ENCODE results near the gene FAM234A.
"Not testable (repeated sequence)": the region's sequence is repeated elsewhere in the genome, so short reads cannot be mapped to it uniquely, and the experiment has no call there.

The FAM234A gene

DNA sequence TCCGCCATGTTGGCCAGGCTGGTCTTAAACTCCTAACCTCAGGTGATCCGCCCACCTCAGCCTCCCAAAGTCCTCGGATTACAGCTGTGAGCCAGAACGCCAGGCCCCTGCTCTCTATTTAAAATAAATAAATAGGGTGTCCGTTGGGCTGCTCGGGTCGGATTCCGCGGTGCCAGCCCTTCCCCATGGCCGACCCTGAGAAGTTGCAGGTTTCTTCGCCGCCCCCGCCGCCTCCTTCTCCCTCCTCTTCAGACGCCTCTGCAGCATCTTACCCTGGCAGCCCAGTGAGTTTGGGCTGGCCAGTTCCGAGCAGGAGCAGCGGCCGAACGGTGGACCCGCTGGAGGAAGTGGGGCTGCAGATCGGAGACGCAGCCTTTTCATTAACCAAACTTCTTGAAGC lies 3.7 kb upstream of the FAM234A start:
- no peak for DNase-seq

DNA sequence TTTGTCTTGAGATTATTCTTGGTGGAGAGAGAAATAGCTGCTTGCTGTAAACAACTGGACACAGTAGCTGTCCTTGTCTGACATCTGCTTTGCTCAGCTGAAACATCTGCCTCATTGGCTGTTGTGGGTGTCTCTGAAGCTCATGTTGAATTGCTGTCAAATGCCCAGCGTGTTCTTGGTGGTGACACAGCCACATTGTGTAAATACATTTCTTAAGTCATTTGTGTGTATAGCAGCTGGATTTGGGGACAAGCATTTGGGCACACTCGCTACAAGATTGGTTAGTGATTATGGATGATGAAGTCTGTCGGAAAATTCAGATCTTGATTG lies 5.3 kb downstream of the FAM234A start:
- no peak for DNase-seq

DNA sequence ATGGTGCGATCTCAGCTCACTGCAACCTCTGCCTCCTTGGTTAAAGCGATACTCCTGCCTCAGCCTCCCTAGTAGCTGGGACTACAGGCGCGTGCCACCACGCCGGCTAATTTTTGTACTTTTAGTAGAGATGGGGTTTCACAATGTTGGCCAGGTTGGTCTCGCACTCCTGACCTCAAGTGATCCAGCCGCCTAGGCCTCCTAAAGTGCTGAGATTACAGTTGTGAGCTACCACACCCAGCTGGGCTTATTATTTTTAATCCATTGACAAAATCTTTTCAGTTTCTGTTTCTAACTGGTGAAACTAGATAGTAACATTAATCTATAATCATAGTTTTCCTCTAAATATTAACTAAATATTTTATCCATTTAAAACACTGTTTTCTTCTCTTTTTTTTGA lies 5.9 kb downstream of the FAM234A start:
- DNase-seq, result no peak

DNA sequence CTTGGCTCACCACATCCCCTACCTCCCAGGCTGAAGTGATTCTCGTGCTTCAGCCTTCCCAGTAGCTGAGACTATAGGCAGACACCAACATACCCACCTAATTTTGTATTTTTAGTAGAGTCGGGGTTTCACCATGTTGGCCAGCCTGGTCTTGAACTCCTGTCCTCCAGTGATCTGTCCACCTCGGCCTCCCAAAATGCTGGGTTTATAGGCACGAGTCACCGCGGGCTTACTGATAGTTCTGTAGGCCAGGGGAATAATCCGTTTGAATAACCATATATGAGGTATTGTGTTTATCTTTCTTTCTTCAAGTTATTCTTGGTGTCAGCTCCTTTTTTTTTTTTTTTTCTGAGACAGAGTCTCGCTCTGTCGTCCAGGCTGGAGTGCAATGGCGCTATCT lies 7.7 kb downstream of the FAM234A start:
- DNase-seq, result no peak

DNA sequence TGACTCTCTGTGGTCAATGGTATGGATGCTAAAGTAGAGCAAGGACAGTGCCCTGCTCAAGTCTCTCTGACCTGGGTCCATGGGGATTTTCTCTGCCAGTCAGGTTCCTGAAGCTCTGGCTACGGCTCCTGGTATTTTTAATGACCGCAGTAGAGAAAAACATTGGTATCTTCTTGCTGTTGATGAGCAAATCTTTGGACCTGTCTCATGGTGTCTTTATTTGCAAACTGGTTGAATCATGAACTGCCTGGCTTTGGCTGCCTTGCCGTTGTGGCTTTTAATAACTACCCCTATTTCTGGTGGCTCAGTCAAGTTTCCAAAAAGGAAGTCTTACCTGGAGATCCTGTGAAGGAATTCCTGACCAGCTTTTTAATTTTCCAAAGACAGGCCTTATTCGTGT lies 8.7 kb downstream of the FAM234A start:
- DNase-seq, result no peak

DNA sequence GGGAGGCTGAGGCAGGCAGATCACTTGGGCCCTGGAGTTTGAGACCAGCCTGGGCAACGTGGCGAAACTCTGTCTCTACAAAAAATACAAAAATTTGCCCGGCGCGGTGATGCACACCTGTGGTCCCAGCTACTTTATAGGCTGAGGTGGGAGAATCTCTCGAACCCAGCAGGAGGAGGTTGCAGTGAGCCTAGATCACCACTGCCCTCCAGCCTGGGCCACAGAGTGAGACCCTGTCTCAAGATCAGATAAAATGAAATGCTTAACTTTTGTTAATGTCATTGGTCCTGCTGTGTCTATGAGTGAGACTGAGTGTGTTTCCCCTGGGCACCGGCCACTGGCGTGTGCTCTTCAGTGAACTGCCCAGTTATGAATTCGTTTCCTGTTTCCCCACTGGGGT lies 10.5 kb downstream of the FAM234A start:
- no peak for DNase-seq

DNA sequence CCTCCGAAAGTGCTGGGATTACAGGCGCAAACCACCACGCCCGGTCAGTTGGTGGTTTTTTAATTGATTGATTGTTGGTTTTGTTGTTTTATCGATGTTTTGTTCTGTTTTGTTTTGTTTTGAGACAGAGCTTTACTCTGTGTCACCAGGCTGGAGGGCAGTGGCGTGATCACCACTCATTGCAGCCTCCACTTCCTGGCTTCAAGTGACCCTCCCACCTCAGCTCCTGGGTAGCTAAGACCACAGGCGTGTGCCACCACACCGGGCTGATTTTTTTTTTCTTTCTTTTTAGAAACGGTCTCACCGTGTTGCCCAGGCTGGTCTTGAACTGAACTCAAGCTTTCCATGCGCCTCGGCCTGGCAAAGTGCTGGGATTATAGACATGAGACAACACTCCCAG lies 12.4 kb downstream of the FAM234A start:
- DNase-seq, result no peak

DNA sequence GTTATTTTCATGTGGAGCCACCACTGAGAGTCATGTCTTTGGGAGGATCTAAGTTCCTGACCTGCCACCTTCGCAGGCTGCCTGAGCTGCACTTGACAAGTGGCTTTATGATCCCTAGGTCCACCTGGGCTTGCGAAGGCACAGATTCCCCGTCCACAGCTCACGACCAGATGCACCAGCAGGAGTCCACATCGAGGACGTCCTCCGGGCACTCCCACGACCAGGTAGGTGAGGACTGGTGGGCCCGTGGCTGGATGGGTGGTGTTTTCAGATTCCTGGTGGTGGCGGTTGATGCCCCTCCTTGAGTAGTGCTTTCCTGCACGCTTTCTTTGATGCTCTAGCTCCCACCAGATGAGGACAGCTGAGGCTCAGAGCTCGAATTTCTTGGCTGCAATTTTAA lies 14.8 kb downstream of the FAM234A start:
- DNase-seq, result no peak

DNA sequence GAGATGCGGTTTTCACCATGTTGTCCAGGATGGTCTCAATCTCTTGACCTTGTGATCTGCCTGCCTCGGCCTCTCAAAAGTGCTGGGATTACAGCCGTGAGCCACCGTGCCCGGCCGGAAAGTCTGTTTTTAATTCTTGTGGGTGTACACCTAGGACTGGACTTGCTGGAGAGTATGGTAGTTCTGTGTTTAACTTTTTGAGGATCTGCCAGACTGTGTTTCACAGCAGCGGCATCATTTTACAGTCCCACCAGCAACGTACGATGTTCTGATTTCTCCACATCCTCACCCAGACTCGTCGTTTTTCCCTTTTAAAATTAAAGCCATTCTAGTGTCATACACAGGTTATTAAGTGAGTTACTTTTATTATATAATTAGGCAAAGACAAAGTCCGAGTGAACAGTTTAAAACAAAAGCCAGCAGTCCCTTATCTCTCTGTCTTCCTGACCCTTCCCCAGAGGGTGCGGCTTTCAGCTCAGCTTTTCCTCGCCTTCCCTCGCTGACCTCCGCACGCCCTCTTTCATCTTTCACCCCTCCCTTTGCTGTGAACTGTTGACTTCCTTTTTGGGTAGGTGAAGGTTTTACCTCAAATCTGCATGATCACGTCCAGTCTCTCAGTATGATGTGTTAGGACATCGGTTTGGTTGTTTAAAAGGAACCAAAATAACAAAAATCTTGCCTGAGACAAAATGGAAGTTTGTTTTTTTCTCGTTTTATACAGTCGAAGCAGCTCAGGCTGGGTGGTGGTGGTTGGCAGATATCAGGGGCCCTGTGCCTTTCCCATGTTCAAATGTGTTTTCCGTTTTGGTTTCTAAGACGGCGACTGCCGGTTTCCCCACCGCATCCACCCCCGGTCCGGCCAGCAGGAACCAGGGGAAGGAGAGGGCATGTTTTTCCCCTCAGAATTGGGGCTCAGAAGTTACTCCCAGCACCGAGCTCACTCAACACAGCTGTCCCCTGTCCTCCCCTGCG lies 18.0 kb downstream of the FAM234A start:
- DNase-seq, result no peak

DNA sequence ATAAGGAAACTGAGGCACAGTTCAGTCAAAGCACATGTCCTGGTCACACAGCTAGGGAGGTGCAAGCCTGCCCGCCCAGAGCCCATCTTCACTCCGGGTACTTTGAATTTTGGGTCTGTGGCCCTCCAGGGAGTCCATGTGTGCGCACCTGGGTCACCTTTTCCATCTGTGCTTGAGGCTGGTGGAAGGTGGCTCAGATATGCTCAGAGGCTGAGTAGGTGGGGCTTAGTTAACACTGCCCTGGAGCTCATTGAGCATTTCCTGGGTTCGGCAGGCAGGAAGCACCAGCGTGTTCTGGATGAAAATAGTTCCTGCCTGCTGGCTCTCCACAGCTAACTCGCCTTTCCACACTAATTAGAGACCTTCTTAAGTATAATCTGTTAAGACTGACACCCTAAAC lies 19.2 kb downstream of the FAM234A start:
- DNase-seq, result no peak

DNA sequence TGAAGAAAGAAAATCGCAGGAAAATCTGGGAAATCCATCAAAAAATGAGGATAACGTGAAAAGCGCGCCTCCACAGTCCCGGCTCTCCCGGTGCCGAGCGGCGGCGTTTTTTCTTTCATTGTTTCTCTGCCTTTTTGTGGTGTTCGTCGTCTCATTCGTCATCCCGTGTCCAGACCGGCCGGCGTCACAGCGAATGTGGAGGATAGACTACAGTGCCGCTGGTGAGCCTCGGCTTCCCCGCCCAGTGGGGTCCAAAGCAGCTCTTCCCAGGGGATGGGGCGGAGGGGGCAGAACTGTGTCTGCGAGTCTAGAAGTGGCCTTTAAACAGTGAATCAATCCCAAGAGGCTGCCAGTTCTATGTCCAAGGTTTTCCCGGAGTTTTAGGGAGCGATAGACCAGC lies 19.8 kb downstream of the FAM234A start:
- no peak for DNase-seq

DNA sequence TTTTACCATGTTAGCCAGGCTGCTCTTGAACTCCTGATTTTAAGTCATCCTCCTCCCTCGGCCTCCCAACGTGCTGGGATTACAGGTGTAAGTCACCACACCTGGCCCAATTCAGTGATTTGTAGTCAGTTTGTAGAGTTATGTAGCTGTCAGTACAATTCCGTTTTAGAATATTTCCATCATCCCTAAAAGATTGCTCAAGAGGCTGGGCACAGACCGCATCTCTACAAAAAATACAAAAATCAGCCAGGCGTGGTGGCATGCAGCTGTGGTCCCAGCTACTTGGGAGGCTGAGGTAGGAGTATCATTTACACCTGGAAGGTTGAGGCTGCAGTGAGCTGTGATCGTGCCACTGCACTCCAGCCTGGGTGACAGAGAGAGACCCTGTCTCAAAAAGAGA lies 20.6 kb downstream of the FAM234A start:
- no peak for DNase-seq

DNA sequence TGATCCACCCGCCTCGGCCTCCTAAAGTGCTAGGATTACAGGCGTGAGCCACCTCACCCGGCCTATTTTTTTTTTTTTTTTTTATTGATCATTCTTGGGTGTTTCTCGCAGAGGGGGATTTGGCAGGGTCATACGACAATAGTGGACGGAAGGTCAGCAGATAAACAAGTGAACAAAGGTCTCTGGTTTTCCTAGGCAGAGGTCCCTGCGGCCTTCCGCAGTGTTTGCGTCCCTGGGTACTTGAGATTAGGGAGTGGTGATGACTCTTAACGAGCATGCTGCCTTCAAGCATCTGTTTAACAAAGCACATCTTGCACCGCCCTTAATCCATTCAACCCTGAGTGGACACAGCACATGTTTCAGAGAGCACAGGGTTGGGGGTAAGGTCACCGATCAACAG lies 23.5 kb downstream of the FAM234A start:
- DNase-seq, result not testable (repeated sequence)

DNA sequence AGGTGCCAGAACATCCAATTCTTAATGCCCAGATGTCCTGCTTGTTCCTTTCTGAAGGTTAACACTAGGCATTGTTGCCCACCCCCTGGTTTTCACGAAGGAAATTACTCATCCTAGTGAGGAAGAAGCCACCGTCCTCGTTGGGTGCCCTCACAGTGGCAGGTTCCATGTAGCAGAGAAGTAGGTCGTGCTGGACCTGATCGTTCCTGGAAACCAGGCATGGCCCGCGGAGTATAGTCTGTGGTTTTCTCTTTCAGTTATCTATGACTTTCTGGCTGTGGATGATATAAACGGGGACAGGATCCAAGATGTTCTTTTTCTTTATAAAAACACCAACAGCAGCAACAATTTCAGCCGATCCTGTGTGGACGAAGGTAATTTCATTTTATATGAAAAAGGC lies 24.6 kb downstream of the FAM234A start:
- DNase-seq, result no peak

DNA sequence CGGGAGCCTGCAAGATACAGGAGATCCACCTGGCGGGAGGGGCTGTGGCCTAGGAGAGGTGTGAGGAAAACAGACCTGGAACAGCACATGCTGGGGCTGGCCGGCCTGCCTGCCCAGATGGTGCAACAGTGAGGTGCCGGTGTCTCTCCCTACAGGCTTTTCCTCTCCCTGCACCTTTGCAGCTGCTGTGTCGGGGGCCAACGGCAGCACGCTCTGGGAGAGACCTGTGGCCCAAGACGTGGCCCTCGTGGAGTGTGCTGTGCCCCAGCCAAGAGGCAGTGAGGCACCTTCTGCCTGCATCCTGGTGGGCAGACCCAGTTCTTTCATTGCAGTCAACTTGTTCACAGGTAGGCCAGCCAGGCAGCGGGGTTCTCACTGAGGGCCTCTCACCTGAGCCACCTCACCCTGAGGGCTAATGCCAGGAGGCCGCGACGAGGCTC lies 25.2 kb downstream of the FAM234A start:
- DNase-seq, result no peak

DNA sequence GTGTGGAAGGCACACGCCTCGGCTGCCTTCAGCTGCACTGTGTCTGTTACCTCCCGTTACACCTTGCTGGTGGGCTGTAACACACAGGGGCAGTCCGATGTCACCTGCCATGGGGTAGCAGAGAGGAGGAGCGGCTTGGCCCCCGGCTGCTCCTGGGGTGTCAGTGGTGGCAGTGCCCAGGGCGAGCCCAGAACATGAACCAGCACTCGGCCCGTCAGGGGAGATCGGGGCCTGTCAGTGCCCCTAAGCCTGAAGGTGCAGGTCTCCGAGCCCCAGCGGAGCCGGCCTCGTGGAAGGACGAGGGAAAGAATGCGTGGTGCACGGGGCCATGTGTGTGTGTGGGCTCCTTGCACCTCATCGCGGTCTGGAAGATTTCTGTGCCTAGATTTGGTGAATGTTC lies 25.7 kb downstream of the FAM234A start:
- DNase-seq, result no peak

DNA sequence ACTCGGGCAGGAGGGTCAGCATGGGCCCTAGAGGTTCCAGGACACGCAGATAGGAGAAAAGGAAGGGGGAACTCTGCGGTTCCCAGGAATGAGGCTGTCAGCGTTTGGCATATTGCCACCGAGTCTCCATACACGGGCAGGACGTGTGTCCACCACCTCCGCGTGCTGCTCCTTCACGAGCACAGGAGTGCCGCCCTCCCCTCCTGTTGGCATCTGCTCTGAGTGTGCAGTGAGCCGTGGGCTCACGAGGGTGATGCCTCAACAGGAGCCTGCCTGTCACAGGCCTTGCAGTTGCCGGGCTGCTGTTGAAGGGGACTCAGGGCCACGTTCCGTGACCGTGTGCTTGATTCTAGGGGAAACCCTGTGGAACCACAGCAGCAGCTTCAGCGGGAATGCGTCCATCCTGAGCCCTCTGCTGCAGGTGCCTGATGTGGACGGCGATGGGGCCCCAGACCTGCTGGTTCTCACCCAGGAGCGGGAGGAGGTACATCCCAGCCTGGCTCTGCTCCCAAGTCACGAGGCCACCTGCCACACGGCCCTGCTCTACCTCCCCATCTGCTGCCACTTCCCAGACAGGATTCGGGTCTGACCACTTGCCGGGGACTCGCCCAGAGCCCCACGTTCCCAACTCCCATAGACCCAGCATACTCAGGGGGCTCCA lies 26.5 kb downstream of the FAM234A start:
- no peak for DNase-seq

DNA sequence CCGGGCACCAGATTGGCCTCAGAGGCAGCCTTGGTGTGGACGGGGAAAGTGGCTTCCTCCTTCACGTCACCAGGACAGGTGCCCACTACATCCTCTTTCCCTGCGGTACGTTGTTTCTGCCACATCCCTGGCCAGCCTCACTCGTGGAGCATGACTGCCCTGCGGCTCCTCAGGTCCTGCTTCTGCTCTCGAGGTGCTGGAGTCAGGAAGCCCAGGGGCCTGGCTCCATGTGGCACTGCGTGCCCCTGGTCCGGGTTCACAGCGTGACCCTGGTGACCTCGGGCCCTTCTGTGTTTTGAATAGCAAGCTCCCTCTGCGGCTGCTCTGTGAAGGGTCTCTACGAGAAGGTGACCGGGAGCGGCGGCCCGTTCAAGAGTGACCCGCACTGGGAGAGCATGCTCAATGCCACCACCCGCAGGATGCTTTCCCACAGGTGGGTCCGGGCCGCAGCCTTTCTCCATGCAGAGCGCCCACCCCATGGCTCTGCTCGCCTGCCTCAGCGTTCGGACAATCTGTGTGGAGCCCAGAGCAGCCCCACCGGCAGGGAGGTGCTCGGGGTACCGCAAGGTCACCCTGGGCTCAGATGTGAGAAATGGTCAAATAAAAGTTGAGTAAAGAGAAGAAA lies 27.6 kb downstream of the FAM234A start:
- no peak for DNase-seq

DNA sequence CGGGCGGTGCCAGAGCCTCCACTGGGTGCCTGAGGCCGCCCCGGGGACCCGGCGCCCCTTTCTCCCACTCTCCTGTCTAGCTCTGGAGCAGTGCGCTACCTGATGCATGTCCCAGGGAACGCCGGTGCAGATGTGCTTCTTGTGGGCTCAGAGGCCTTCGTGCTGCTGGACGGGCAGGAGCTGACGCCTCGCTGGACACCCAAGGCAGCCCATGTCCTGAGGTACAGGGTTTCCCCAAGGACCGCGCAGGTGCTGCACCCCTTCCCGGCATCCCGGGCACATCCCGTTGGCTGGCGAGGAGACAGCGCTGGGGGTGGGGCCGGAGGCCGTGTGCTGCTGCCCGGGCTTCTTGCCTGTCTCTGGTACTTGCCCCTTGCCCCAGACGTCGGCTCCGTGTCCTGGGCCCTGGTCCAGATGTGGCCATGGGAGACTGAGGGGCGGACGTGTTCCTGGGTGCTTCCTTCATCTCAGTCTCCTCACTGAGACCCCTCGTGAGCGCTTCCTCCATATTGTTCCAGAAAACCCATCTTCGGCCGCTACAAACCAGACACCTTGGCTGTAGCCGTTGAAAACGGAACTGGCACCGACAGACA lies 28.7 kb downstream of the FAM234A start:
- DNase-seq, result no peak

DNA sequence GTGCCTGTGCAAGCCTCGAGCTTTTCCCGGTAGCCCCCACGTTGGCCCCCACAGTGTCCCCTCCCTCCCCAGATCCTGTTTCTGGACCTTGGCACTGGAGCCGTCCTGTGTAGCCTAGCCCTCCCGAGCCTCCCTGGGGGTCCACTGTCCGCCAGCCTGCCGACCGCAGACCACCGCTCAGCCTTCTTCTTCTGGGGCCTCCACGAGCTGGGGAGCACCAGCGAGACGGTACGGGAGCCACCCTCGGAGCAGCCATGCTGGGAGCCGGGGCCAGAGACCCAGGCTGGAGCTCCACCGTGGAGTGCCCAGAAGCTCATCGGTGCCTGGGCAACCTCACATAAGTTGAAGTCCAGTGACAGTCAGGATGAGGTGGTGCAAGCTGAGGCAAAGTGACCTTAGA lies 29.3 kb downstream of the FAM234A start:
- DNase-seq, result no peak

DNA sequence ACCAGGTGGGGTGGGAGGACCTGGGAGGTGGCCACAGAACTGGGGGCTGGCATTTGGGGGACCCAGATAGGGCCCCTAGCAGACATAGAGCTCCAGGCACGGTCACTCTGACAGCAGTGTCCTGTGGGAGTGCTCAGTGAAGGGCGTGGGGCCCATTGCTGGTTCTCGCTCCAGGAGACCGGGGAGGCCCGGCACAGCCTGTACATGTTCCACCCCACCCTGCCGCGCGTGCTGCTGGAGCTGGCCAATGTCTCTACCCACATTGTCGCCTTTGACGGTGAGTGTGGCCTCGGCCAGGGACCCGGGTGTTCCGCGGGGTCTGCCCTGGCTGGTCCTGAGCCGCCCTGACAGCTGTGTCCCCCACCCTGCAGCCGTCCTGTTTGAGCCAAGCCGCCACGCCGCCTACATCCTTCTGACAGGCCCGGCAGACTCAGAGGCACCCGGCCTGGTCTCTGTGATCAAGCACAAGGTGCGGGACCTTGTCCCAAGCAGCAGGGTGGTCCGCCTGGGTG lies 29.9 kb downstream of the FAM234A start:
- DNase-seq, result no peak

DNA sequence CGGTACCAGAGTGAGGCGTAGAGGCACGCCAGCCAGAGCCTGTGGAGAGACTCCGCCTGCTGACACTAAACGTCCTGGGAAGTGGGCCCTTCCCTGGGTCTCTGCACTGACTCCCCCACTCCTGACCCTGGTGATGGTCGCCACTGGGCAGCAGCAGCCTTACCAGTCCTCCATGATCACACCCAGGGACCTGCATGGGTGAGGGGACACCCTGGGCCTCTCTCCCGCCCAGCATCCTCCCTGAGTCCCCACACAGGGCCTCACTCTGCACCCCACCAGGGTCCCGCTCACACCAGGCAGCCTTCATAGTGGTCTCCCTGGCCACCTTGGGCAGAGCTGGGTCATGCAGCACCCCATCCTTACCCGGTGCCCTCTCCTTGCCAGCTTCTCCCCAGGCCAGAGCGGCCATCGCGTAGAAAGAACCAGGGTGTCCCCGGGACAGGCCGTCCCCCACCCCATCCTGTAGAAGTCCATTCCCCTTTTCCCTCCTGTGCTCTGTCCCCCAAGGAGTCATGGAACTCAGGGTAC lies 30.4 kb downstream of the FAM234A start:
- no peak for DNase-seq

DNA sequence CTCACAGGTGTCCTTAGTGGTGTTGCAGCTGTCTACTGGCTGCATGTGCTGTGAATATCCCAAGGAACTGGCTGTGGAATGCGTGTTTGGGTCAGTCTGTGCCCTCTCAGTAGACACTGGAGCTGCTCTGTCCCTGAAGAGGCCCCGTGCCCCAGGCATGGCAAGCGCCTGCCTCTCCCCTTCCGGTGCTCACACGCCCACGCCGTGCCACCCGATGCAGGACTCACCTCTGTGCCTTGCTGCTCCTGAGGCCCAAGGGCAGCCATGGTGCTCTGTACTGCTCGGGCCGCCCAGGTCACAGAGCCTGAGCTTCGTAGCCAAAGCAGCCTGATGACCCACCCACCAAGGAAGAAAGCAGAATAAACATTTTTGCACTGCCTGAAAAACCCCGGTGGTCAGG lies 31.1 kb downstream of the FAM234A start:
- DNase-seq, result no peak
